Stimulated activated CD4-positive, alpha-beta T cell treated with anti-CD3 and anti-CD28 coated beads, Interleukin-4, amount 100 ng/mL, for 24 hours (primary cell): ENCODE measurements around the gene TPP1.

Source experiments
- DNase-seq: peaks from one replicate; pipeline ENCODE4 v3.0.0-alpha.2; 2020

The TPP1 gene

GRCh38 chr11:6611092-6611962 is 7.9 kb downstream of the TPP1 start:
- DNase-seq: peak; percentile 34

DNA sequence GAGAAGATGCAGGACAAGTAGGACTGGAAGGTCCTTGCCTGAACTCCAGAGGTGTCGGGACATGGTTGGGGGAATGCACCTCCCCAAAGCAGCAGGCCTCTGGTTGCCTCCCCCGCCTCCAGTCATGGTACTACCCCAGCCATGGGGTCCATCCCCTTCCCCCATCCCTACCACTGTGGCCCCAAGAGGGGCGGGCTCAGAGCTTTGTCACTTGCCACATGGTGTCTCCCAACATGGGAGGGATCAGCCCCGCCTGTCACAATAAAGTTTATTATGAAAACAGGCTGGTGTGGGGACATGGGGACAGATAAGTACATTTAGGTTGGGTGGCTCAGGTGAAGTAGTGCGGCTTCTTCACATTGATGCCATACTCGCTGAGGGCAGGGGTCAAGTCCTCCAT is 8.6 kb downstream of the TPP1 start:
- no peak for DNase-seq

DNA sequence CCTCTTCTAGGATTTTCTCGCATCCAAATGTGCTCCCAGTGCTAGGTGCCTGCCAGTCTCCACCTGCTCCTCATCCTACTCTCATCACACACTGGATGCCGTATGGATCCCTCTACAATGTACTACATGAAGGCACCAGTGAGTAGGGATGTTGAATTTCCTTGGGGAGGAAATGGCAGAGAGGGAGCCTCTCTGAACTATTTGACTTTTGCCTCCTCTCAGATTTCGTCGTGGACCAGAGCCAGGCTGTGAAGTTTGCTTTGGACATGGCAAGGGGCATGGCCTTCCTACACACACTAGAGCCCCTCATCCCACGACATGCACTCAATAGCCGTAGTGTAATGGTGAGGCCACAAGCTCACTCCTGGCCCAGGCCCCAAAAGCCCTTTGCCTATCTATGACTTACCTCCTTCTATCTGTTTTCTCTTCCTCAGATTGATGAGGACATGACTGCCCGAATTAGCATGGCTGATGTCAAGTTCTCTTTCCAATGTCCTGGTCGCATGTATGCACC is 9.7 kb downstream of the TPP1 start:
- DNase-seq: no peak

DNA sequence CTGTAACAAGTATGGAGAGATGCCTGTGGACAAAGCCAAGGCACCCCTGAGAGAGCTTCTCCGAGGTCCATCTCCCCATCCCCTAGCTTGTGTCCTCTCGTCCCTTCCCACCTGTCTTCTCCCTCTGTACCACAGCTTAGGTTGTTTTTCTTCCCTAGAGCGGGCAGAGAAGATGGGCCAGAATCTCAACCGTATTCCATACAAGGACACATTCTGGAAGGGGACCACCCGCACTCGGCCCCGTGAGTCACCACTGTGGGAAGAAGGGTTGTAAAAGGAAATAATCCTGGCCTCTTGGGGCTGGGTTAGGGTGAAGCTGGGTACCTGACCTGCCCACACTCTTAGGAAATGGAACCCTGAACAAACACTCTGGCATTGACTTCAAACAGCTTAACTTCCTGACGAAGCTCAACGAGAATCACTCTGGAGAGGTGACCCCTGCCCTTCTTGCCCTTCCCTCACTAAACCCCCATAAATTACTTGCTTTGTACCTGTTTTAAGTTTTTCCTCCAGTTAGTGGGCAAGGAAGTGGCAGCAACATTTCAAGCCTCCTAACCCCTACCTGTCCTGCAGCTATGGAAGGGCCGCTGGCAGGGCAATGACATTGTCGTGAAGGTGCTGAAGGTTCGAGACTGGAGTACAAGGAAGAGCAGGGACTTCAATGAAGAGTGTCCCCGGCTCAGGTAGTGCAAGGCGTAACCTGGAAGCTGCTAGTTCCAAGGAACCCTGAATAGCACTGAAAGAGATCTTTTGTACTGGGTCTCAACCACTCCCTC is 10.3 kb downstream of the TPP1 start:
- DNase-seq: no peak

- peak; percentile 2 for DNase-seq
Measured at GRCh38 chr11:6608011-6608410, 11.2 kb downstream of the TPP1 start.

- DNase-seq: peak; percentile 3
Measured at GRCh38 chr11:6607190-6607795, 11.9 kb downstream of the TPP1 start.

GRCh38 chr11:6606471-6607189 is 12.6 kb downstream of the TPP1 start:
- peak; percentile 47 for DNase-seq

DNA sequence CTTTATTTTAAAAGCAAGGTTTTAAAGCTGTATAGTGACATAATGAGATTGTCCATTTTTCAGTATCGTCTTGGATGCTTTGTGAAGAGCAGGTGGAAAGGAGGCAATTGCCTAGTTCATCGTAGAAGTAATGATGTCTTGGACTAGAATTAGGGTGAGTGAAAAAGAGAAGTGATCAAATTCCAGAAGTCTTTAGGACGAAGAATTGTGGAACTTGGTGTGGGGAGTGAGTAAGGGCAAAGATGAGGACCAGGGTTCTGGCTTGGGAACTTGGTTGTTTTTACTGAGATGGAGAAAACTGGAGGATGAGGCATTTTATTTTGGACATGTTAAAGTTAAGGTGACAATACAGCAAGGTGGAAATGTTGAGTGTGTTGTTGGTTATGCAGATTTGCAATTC is 14.4 kb downstream of the TPP1 start:
- DNase-seq: no peak

- DNase-seq: peak; percentile 51
Measured at GRCh38 chr11:6604081-6604626, 15.1 kb downstream of the TPP1 start.

GRCh38 chr11:6603287-6604080 is 15.7 kb downstream of the TPP1 start, which contains the start of the genes ILK and RRP8:
ILK (plus strand) TSS chr11:6603774; CDS start chr11:6604272, 498 bp downstream.
RRP8 (minus strand) TSS chr11:6603616; CDS start chr11:6603502, 114 bp downstream.
- peak; percentile 88 for DNase-seq

DNA sequence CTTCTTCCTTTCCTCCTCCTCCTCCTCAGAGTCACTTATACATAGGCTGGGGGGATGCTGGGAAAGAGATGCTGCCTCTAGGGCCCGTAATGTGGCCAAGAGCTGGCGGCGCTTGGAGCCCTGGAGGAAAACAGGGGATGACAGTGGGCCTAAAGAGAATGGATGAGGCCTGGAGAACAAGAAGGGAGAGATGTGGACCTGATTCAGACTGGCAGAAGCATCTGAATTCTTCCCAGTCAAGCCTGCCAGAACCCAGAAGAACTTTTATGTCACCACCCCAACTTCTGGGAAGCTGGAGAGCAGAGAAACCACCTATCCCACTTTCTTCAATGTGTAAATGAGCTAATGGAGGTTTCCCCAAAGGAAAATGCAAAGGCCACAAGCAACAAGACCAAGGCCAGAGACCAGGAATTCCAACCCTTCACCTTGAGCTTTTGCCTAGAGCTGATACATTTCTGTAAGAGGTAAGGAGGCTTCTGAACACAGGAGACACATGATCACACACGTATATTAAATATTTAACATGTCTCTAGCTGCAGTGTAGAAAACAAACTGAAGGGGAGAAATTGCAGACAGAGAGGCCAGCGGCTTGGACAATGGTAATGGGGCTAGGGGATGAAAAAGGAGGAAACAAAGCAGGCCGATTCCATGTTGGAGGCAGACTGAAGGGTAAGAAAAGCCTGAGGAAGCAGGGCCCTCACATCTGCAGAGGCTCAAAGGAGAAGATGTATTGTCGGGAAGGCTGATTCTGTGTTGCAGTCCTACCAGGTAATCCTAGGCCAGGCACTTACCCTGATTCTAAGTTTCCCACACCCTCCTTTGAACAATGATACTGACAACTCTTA is 16.9 kb downstream of the TPP1 start:
- DNase-seq: no peak

- DNase-seq: no peak
Measured at GRCh38 chr11:6601041-6601461, 18.2 kb downstream of the TPP1 start.

DNA sequence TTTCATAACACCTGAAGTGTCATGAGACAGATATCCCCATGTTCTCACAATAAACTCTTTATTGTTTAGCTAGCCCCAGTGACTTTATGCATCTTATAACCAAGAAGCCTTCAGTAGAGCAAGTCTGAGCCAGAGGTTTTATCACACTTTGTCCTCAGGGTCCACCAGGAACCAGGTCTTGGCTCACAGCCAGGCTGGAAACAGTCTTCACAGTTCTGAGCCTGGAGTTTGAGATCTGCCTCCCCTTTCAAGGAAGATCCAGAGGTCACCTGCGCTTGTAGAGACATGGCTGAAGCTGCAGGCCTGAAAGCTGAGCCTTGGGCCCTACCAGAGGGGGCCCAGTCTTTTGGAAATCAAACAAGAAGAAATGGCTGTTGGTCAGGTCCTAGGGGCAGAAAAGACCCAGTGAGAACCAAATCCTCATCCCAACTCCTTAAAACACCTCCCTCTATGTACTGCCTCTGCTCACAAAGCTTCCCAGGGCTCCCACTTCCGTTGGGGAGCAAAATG is 19.3 kb downstream of the TPP1 start:
- DNase-seq: no peak

- DNase-seq: no peak
Measured at GRCh38 chr11:6599449-6599848, 19.8 kb downstream of the TPP1 start.

DNA sequence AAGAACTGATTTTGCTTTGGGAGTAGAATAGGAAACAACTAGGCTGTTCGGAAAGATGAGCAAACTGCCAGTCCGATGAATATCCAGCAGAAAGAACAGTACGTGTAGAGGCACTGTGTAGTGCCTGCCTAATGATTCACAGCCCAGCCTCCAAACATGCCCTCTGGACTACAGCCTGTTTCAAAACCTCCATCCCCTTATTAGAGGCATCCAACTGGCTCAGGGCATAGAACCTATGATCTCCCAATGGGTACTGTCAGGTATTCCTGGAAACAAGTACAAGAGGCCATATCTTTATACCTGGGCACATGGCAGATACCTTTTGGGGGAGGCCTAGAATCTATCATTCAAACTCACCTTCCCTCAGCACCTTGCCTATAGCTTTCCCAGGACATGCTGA is 20.7 kb downstream of the TPP1 start:
- no peak for DNase-seq

DNA sequence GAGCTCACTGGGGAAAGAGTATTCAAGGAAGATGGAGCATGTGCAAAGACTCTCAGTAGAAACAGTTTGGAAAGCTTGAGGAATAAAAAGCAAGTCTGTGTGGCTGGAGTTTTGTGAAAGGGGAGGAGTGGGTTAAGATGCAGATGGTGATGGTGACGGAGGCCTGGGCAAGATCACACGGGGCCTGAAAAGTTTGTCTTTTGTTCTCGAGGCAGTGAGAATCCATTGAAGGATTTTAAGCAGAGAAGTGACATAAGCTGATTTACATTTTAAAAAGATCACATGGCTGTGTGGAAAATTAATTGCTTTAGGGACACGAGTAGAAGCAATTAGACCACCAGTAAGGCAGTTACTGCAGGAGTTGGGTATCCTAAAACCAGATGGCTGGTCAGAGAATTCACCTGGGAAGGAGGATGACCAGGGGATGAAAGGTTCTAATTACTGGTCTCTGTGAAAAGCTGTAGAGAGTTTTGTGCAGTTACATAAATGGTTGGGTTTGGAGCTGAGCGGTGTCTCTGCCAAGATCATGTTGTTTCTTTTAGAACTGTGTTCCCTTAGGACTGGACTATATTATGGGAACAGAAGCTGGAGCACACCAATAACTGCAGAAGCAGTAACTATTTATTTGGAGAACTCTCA is 22.9 kb downstream of the TPP1 start:
- DNase-seq: no peak

- DNase-seq: no peak
Measured at GRCh38 chr11:6594142-6594768, 25.0 kb downstream of the TPP1 start.

- DNase-seq: no peak
Measured at GRCh38 chr11:6588018-6588417, 31.2 kb downstream of the TPP1 start.

DNA sequence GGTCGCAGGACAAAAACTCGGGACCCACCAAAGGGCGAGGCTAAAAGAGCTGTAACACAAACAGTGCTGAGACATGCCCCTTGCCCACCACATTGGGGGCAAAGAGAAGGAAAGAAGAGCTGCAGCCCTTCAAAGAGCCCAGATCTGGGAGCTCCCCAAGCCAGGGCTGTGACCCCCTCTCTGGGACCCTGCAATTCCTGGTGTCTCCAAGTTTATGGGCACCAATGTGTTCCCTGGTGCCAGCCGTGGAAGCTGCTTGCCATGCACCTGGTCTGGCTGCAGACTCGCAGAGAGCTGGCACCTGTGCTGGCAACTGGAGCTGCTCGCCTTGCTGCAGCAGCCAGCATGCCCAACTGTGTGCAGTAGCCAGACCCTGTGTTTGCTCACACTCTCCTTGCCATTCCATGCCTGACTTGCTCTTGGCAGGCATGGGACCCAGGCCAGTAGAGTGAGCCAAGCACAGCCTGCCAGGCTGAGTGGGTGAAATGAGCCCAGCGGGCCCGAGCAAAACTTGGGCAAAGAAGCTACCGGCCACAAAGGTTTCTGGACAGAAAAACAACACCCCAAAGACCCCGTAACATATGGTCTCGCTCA is 31.8 kb downstream of the TPP1 start:
- DNase-seq: no peak
